IPS-15b (cell line): ENCODE results near the gene KCNIP4.

Experiments
- H3K27me3 ChIP-seq: one replicate; pipeline ENCODE4 v1.6.1; 2013; ENCODE audit warnings: low read length; ENCODE audit not compliant: control insufficient read depth, insufficient read depth
- H3K36me3 ChIP-seq: one replicate; pipeline ENCODE4 v1.6.1; 2013; ENCODE audit warnings: low read length; ENCODE audit not compliant: control insufficient read depth, insufficient read depth
- H3K4me1 ChIP-seq: one replicate; pipeline ENCODE4 v1.6.1; 2013; ENCODE audit warnings: mild to moderate bottlenecking, low read length; ENCODE audit not compliant: control insufficient read depth, insufficient read depth
- H3K4me3 ChIP-seq: one replicate; pipeline ENCODE4 v1.5.1; 2013; ENCODE audit warnings: low read depth, low read length
- H3K9ac ChIP-seq: one replicate; pipeline ENCODE4 v1.6.1; 2013; ENCODE audit warnings: low read depth, mild to moderate bottlenecking, low read length
- H3K9me3 ChIP-seq: one replicate; pipeline ENCODE4 v1.6.1; 2013; ENCODE audit warnings: mild to moderate bottlenecking, low read length; ENCODE audit not compliant: control insufficient read depth, insufficient read depth

The KCNIP4 gene

DNA sequence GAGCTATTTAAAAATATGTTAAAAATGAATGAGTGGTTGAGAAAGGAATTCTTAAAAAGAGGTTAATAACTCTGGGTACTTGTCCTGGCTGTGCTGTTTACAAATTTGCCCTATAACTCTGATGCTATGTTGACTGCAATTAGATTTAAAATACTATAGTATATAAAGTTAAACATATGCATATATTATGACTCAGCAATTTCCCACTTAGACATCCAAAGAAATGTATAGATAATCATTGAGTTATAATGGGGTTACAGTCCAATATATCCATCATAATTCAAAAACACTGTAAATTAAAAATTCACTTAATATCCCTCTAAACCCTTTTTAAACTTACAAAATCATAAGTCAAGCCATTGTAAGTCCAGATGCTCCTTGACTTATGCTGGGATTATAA is 818.0 kb downstream of the KCNIP4 start:
- H3K9me3 ChIP-seq, result no peaks in the 10 kb centered on the region
- no peaks in the 10 kb centered on the region for H3K4me1 ChIP-seq
- H3K36me3 ChIP-seq, result no peaks in the 10 kb centered on the region
- H3K27me3 ChIP-seq, result no peaks in the 10 kb centered on the region
- no peak overlapping the region for H3K4me3 ChIP-seq
- no peak overlapping the region for H3K9ac ChIP-seq

DNA sequence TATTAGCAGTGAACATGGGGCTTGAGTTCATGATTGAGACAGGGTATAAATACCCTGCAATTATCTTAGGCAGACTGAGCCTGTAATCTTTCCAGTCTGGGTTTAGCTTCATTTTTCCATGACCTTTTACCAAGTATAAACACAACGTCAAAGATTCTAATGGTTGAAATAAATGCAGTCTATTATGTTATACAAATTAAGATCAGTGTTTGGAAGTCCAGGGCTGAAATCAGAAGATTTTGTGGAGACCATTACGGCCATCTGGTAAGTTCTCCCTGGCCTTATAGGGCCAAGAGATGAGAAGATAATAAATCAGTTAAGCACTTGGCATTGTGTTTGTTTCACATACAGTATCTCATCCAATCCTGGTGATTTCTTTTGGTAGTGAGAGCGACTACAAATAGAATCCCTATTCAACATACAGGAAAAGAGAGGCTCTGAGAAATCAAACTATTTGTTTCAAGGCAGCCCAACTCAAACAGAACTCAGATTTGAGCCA is 822.5 kb downstream of the KCNIP4 start:
- Histone ChIP-seq H3K27me3 (no peaks in the 10 kb centered on the region), H3K36me3 (no peaks in the 10 kb centered on the region), H3K9ac (no peak overlapping the region), H3K4me1 (no peaks in the 10 kb centered on the region), H3K4me3 (no peak overlapping the region), H3K9me3 (no peaks in the 10 kb centered on the region)

DNA sequence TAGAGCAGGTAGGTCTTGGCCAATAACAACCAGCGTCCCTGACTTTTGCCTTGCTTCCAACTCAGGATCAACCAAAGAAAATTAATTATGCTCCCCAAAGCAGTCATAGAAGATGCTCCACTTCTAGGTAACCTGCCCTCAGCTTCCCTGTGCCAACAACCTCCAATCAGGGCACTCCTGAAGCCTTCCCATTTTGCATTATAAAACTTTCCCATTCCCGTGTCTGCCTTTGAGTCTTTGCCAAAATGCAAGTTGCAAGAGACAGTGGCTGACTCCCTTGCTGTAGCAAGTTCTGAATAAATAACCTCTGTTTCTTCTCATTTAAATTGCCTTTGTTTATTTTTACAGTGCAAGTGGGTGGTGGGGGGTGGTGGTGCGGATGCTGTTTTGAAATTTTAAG is 830.3 kb downstream of the KCNIP4 start:
- Histone ChIP-seq H3K9me3 (no peaks in the 10 kb centered on the region), H3K4me1 (peaks cover 7% of the 10 kb centered on the region), H3K27me3 (no peaks in the 10 kb centered on the region), H3K4me3 (no peak overlapping the region), H3K9ac (no peak overlapping the region), H3K36me3 (no peaks in the 10 kb centered on the region)

DNA sequence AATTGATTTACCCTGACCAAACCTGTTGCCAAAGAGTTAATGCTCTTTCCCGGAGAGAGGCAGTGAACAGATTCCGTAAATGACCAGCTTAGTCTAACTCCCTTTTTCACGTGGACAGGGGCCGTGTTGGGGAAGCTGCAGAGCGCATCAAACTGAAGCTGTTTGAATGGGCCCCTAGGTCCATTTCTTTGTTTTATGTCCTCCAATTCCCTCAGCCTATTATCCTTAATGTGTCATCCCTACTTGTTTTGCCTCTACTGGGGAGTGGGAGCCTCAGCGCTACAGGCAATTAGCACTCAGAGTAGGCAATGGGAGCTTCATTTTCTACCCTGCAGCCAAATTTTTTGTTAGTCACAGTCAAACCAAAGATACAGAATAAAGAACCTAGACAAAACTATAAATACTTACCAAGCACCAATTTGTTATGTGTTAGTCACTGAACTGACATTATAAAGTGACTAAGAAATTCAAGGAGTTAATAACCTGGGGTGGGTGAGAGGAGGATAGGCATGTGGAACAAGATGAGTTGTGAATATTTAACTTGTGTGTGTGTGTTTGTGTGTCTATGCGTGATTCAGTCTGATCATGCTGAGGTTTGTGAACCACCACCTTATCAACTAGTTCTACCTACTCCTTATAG is 830.9 kb downstream of the KCNIP4 start:
- no peak overlapping the region for H3K9ac ChIP-seq
- no peak overlapping the region for H3K4me3 ChIP-seq
- H3K36me3 ChIP-seq, result no peaks in the 10 kb centered on the region
- H3K4me1 ChIP-seq, result peaks cover 7% of the 10 kb centered on the region
- H3K9me3 ChIP-seq, result no peaks in the 10 kb centered on the region
- no peaks in the 10 kb centered on the region for H3K27me3 ChIP-seq

DNA sequence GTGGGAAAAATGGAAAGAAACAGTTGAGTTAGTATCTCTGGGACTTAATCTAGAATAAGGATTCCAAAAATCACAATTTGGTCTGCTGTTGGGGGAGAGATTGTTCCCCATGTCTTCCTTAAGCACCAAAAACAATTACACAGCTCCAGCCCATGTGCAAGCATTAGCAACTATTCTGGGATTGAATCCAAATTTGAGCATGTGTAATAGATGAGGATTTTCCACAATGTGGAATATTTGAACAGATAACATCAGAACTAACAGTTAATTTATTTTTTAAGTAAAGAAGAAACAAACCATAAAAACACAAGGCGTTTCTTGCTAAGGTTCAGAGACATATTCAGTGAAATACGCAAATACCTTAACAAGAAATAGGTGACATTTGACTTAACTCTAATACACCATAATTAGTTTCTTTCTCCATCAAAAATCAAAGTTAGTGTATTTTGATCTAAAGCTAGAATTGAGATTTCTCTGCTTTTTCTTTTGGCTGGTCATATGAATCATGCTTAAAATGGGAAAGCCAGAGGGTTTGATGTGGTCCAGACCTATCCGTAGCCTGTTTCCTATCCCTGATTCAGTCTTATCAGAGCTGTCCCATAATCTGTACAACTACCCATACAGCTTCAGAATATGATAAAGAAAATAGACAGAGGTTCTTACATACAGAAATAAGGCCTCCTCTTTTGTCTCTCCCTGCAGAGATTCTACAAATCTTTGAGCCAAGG is 834.9 kb downstream of the KCNIP4 start:
- Histone ChIP-seq H3K36me3 (no peaks in the 10 kb centered on the region), H3K9me3 (peaks cover 7% of the 10 kb centered on the region), H3K4me3 (no peak overlapping the region), H3K27me3 (no peaks in the 10 kb centered on the region), H3K4me1 (peaks cover 7% of the 10 kb centered on the region), H3K9ac (no peak overlapping the region)

DNA sequence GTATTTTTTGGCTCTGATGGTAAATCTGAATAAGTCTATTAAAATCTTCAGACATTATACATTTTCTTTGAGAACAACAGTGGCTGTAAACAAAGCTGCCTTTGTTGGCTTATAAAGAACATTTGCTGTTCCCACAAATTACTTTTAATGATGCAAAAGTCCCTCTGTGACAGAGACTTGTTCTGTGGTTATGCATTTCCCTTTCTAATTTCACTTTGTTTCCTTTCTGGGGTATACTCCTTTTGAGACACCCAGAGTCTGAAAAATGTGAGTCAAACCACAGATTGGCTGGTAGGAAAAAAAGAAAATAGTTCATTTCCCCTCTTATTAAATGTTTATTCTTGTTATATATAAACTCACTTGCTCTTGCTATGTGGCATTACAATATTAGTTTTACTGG is 845.9 kb downstream of the KCNIP4 start:
- no peak overlapping the region for H3K4me3 ChIP-seq
- no peaks in the 10 kb centered on the region for H3K27me3 ChIP-seq
- no peak overlapping the region for H3K9ac ChIP-seq
- no peaks in the 10 kb centered on the region for H3K9me3 ChIP-seq
- no peaks in the 10 kb centered on the region for H3K4me1 ChIP-seq
- H3K36me3 ChIP-seq, result no peaks in the 10 kb centered on the region

DNA sequence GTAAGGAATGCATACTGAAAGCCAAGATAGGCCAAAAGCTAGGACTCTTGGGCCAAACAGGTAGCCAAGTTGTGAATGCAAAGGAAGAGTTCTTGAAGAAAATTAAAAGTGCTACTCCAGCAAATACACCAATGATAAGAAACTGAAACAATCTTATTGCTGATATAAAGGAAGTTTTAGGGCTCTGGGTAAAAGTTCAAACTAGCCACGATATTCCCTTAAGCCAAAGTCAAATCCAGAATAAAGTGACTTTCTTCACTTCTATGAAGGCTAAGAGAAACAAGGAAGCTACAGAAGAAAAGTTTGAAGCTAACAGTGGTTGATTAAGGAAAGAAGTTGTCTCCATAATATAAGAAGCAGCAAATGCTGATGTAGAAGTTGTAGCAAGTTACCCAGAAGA is 850.7 kb downstream of the KCNIP4 start:
- Histone ChIP-seq H3K36me3 (no peaks in the 10 kb centered on the region), H3K4me1 (no peaks in the 10 kb centered on the region), H3K9me3 (no peaks in the 10 kb centered on the region), H3K27me3 (no peaks in the 10 kb centered on the region), H3K9ac (no peak overlapping the region), H3K4me3 (no peak overlapping the region)

DNA sequence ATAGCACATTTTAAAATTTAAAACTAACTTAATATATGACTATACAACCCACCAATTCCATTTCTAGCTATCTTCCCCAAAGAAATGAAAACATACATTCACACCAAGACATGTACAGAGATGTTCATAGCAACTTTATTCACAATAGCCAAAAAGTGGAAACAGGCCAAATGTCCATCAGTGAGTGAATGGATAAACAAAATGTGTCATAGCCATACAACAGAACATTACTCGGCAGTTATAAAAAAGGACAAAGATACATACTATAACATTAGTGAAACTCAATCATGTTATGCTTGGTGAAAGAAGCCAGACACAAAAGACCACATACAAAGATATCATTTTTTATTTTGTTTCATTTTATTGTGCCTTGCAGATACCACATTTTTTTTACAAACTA is 851.5 kb downstream of the KCNIP4 start:
- Histone ChIP-seq H3K4me1 (no peaks in the 10 kb centered on the region), H3K36me3 (no peaks in the 10 kb centered on the region), H3K4me3 (no peak overlapping the region), H3K27me3 (no peaks in the 10 kb centered on the region), H3K9ac (no peak overlapping the region), H3K9me3 (no peaks in the 10 kb centered on the region)

DNA sequence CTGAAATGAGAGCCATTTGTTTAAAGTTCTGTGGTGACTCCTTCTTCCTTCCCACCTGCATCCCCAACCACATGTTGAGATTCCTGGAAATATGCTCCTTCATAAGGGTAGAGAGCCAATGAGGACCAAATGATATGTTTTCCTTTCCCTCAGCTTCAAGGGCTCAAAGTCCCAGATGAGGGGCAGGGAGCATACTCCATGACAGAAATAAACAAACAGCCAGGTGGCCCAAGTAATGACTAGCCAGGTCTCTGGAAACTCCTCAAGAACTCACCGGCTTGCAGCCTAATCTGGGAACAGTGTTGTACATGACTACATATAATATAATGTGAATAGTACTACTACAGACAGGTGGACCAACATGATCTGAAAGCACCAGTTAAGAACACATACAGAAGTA is 856.0 kb downstream of the KCNIP4 start:
- Histone ChIP-seq H3K9me3 (no peaks in the 10 kb centered on the region), H3K36me3 (no peaks in the 10 kb centered on the region), H3K27me3 (no peaks in the 10 kb centered on the region), H3K9ac (no peak overlapping the region), H3K4me3 (no peak overlapping the region), H3K4me1 (no peaks in the 10 kb centered on the region)

DNA sequence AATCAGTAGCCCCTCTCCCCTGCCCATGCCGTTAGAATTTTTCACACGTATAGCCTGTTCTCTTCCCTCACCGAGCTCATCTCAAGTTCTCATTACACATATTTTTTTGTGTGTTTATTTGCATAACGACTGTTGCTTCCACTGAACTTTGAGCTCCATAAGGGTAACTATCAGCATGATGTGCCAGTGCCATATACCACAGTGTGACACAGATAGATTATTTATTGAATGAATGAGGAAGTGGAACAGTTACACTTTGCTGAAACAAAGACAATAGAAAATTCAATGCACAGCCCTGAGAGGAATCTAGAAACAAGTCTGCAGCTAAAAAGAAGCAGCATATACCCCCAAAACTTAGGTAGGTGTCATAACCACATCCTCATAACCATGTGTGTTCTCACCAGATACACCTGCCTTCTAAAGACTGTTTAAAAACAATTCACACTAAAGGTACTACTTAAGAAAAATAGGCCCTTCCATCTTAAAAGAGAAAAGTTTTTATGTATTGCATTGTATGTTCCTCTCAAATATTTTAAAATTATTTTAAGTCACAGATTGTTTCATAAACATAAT is 858.4 kb downstream of the KCNIP4 start:
- Histone ChIP-seq H3K4me3 (no peak overlapping the region), H3K9ac (no peak overlapping the region), H3K36me3 (no peaks in the 10 kb centered on the region), H3K9me3 (no peaks in the 10 kb centered on the region), H3K4me1 (no peaks in the 10 kb centered on the region), H3K27me3 (no peaks in the 10 kb centered on the region)

DNA sequence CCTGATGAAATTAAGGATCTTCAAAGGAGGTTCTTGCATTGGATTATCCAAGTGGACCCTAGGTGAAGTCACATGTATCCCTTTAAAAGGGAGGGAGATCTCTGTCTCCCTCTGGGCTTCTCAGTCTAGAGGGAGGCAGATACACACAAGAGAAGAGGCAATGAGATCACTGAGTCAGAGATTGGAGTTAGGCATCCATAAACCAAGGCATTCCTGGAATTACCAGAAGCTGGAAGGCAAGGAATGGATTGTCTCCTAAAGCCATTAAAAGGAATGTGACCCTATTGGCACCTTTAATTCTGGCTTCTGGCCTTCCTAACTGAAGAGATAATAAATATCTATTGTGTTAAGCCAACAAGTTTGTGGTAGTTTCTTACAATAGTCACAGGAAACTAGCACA is 865.2 kb downstream of the KCNIP4 start:
- Histone ChIP-seq H3K4me1 (peaks cover 2% of the 10 kb centered on the region), H3K4me3 (no peak overlapping the region), H3K36me3 (no peaks in the 10 kb centered on the region), H3K9ac (no peak overlapping the region), H3K27me3 (no peaks in the 10 kb centered on the region), H3K9me3 (no peaks in the 10 kb centered on the region)

DNA sequence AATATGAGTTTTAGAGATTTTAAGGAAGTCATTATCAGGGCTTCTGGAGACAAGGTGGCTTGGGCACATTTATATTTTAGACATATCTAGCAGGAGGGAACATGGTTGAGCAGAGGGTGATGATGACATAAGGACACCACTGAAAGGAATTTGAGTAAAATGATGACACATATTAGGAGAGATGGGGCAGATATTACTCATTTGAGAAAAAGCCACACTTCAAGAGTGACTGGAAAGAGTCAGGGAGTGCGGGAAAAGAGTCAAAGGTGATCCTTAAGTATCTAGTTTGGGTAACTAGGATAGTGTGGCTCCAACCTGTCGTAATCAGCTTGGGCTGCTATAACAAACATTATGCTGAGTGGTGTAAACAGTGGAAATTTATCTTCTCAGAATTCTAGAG is 870.6 kb downstream of the KCNIP4 start:
- Histone ChIP-seq H3K9ac (no peak overlapping the region), H3K27me3 (no peaks in the 10 kb centered on the region), H3K36me3 (no peaks in the 10 kb centered on the region), H3K9me3 (no peaks in the 10 kb centered on the region), H3K4me1 (no peaks in the 10 kb centered on the region), H3K4me3 (no peak overlapping the region)
